GM18499 (cell line): Measurements from ENCODE around the gene WDR27.
"Not testable (repeated sequence)": the region's sequence is repeated elsewhere in the genome, so short reads cannot be mapped to it uniquely, and the experiment has no call there.

Source experiments
- ATAC-seq: cut with Tn5 transposase; IDR thresholded peaks from one replicate; pipeline ENCODE4 v1.9.1; 2021; ENCODE audit warnings: moderate number of reproducible peaks; ENCODE audit not compliant: insufficient read depth, unreplicated experiment

The WDR27 gene

GRCh38 chr6:169714178-169714577, 12.3 kb upstream of the WDR27 start:
- ATAC-seq: no peak

- no peak for ATAC-seq
Observed at GRCh38 chr6:169710009-169710408, 8.2 kb upstream of the WDR27 start.

- ATAC-seq: no peak
Observed at GRCh38 chr6:169709293-169709692, 7.5 kb upstream of the WDR27 start.

- ATAC-seq: no peak
Observed at GRCh38 chr6:169707772-169708171, 5.9 kb upstream of the WDR27 start.

GRCh38 chr6:169702840-169703246, 1.0 kb upstream of the WDR27 start:
- no peak for ATAC-seq

GRCh38 chr6:169701311-169701953, 397 bp downstream of the WDR27 start:
- ATAC-seq: peak; percentile 1

GRCh38 chr6:169700296-169700695, 1.5 kb downstream of the WDR27 start:
- ATAC-seq: no peak

- ATAC-seq: not testable (repeated sequence)
Observed at GRCh38 chr6:169697115-169697514, 4.7 kb downstream of the WDR27 start.

- ATAC-seq: no peak
Observed at GRCh38 chr6:169695131-169695530, 6.7 kb downstream of the WDR27 start.

- no peak for ATAC-seq
Observed at GRCh38 chr6:169692516-169692915, 9.3 kb downstream of the WDR27 start.

GRCh38 chr6:169691260-169691659, 10.6 kb downstream of the WDR27 start:
- ATAC-seq: no peak

GRCh38 chr6:169689287-169689686, 12.5 kb downstream of the WDR27 start:
- no peak for ATAC-seq

- no peak for ATAC-seq
Observed at GRCh38 chr6:169685860-169686259, 16.0 kb downstream of the WDR27 start.

- ATAC-seq: no peak
Observed at GRCh38 chr6:169684056-169684455, 17.8 kb downstream of the WDR27 start.

- no peak for ATAC-seq
Observed at GRCh38 chr6:169678342-169678741, 23.5 kb downstream of the WDR27 start.

GRCh38 chr6:169677096-169677495, 24.7 kb downstream of the WDR27 start:
- ATAC-seq: no peak

GRCh38 chr6:169675011-169675410, 26.8 kb downstream of the WDR27 start:
- ATAC-seq: no peak

GRCh38 chr6:169671563-169671962, 30.3 kb downstream of the WDR27 start:
- no peak for ATAC-seq

- no peak for ATAC-seq
Observed at GRCh38 chr6:169669889-169670288, 31.9 kb downstream of the WDR27 start.

- ATAC-seq: no peak
Observed at GRCh38 chr6:169669147-169669546, 32.7 kb downstream of the WDR27 start.

GRCh38 chr6:169668203-169668847, 33.5 kb downstream of the WDR27 start:
- ATAC-seq: no peak

- ATAC-seq: no peak
Observed at GRCh38 chr6:169667716-169668115, 34.1 kb downstream of the WDR27 start.
